ENCODE data around the gene RABEP2.
A peak's percentile ranks its signal among the peaks of the same experiment; 100 is the strongest.
"Not testable (repeated sequence)": the region's sequence is repeated elsewhere in the genome, so short reads cannot be mapped to it uniquely, and the experiment has no call there.

Gene RABEP2

GRCh38 chr16:28924762-28925385, at the start of gene RABEP2:
TSS of gene RABEP2 (minus strand) at chr16:28925238. CDS start at chr16:28925163, 75 bp downstream.
- peak; percentile 70 for DNase-seq (ENCODE audit: low read depth)

GRCh38 chr16:28974437-28975157, 49.6 kb upstream of the RABEP2 start, which contains the start of gene SPNS1:
TSS of gene SPNS1 (plus strand) at chr16:28974778. CDS start at chr16:28975152, 374 bp downstream.
- peak; percentile 94 for DNase-seq (ENCODE audit: low read depth)

GRCh38 chr16:28974007-28974436, 49.0 kb upstream of the RABEP2 start:
- peak; percentile 62 for DNase-seq (ENCODE audit: low read depth)

GRCh38 chr16:28969696-28970095, 44.7 kb upstream of the RABEP2 start:
- not testable (repeated sequence) for DNase-seq (ENCODE audit: low read depth)

- no peak for DNase-seq (ENCODE audit: low read depth)
Measured at GRCh38 chr16:28967156-28967555, 42.1 kb upstream of the RABEP2 start.

- DNase-seq (ENCODE audit: low read depth) = no peak
Measured at GRCh38 chr16:28964496-28964895, 39.5 kb upstream of the RABEP2 start.

- no peak for DNase-seq (ENCODE audit: low read depth)
Measured at GRCh38 chr16:28964072-28964471, 39.0 kb upstream of the RABEP2 start.

- DNase-seq (ENCODE audit: low read depth) = no peak
Measured at GRCh38 chr16:28958836-28959235, 33.8 kb upstream of the RABEP2 start.

- no peak for DNase-seq (ENCODE audit: low read depth)
Measured at GRCh38 chr16:28958216-28958615, 33.2 kb upstream of the RABEP2 start.

GRCh38 chr16:28951410-28951943, 26.4 kb upstream of the RABEP2 start:
- no peak for DNase-seq (ENCODE audit: low read depth)

- peak; percentile 100 for DNase-seq (ENCODE audit: low read depth)
Measured at GRCh38 chr16:28950648-28951409, 25.8 kb upstream of the RABEP2 start, which contains the start of gene NFATC2IP. TSS of gene NFATC2IP (plus strand) at chr16:28950937. CDS start at chr16:28951012, 75 bp downstream.

- no peak for DNase-seq (ENCODE audit: low read depth)
Measured at GRCh38 chr16:28946681-28947080, 21.6 kb upstream of the RABEP2 start.

- DNase-seq (ENCODE audit: low read depth) = no peak
Measured at GRCh38 chr16:28943281-28943680, 18.2 kb upstream of the RABEP2 start.

GRCh38 chr16:28939825-28940224, 14.8 kb upstream of the RABEP2 start:
- not testable (repeated sequence) for DNase-seq (ENCODE audit: low read depth)

- DNase-seq (ENCODE audit: low read depth) = no peak
Measured at GRCh38 chr16:28938721-28939120, 13.7 kb upstream of the RABEP2 start.

- no peak for DNase-seq (ENCODE audit: low read depth)
Measured at GRCh38 chr16:28937222-28937876, 12.3 kb upstream of the RABEP2 start.

- no peak for DNase-seq (ENCODE audit: low read depth)
Measured at GRCh38 chr16:28936784-28937155, 11.7 kb upstream of the RABEP2 start.

- peak; percentile 79 for DNase-seq (ENCODE audit: low read depth)
Measured at GRCh38 chr16:28935924-28936783, 11.1 kb upstream of the RABEP2 start.

GRCh38 chr16:28935346-28935745, 10.3 kb upstream of the RABEP2 start:
- no peak for DNase-seq (ENCODE audit: low read depth)

- no peak for DNase-seq (ENCODE audit: low read depth)
Measured at GRCh38 chr16:28933171-28933570, 8.1 kb upstream of the RABEP2 start.
